Activated CD4-positive, alpha-beta T cell treated with anti-CD3 and anti-CD28 coated beads for 48 hours (primary cell): Measurements from ENCODE around the gene FMOD.

Source experiments
- DNase-seq: peaks from one replicate; pipeline ENCODE4 v3.0.0-alpha.2; 2020

The FMOD gene

GRCh38 chr1:203351037-203351625 is at the start of gene FMOD:
FMOD (minus strand) TSS chr1:203351122; CDS start chr1:203348270, 2,852 bp downstream.
- DNase-seq: peak; percentile 16

- DNase-seq: no peak
Observed at GRCh38 chr1:203396595-203397194, 45.8 kb upstream of the FMOD start.

GRCh38 chr1:203395751-203396150 is 44.8 kb upstream of the FMOD start:
- no peak for DNase-seq

GRCh38 chr1:203390298-203390697 is 39.4 kb upstream of the FMOD start:
- DNase-seq: no peak

GRCh38 chr1:203388683-203389082 is 37.8 kb upstream of the FMOD start:
- DNase-seq: no peak

GRCh38 chr1:203382026-203382425 is 31.1 kb upstream of the FMOD start:
- DNase-seq: no peak

- no peak for DNase-seq
Observed at GRCh38 chr1:203381151-203381751, 30.3 kb upstream of the FMOD start.

GRCh38 chr1:203380420-203381150 is 29.7 kb upstream of the FMOD start:
- no peak for DNase-seq

- no peak for DNase-seq
Observed at GRCh38 chr1:203379825-203380224, 28.9 kb upstream of the FMOD start.

GRCh38 chr1:203378556-203379245 is 27.8 kb upstream of the FMOD start:
- DNase-seq: no peak

GRCh38 chr1:203373991-203374390 is 23.1 kb upstream of the FMOD start:
- no peak for DNase-seq

- DNase-seq: no peak
Observed at GRCh38 chr1:203373002-203373401, 22.1 kb upstream of the FMOD start.

- no peak for DNase-seq
Observed at GRCh38 chr1:203371288-203371687, 20.4 kb upstream of the FMOD start.

- DNase-seq: no peak
Observed at GRCh38 chr1:203369666-203370065, 18.7 kb upstream of the FMOD start.

GRCh38 chr1:203368624-203369451 is 17.9 kb upstream of the FMOD start:
- DNase-seq: no peak

GRCh38 chr1:203367057-203367456 is 16.1 kb upstream of the FMOD start:
- no peak for DNase-seq

- no peak for DNase-seq
Observed at GRCh38 chr1:203366476-203366875, 15.6 kb upstream of the FMOD start.

GRCh38 chr1:203364806-203365205 is 13.9 kb upstream of the FMOD start:
- no peak for DNase-seq

GRCh38 chr1:203364094-203364801 is 13.3 kb upstream of the FMOD start:
- no peak for DNase-seq

- no peak for DNase-seq
Observed at GRCh38 chr1:203362720-203363025, 11.8 kb upstream of the FMOD start.

GRCh38 chr1:203361945-203362719 is 11.2 kb upstream of the FMOD start:
- no peak for DNase-seq
